Right forelimb (tissue), 1 donor: ENCODE measurements around the gene FBXW7.

ENCODE experiments used
- DNase-seq: peaks from one replicate; pipeline ENCODE4 v3.0.0-alpha.2; 2018

FBXW7 gene

DNA sequence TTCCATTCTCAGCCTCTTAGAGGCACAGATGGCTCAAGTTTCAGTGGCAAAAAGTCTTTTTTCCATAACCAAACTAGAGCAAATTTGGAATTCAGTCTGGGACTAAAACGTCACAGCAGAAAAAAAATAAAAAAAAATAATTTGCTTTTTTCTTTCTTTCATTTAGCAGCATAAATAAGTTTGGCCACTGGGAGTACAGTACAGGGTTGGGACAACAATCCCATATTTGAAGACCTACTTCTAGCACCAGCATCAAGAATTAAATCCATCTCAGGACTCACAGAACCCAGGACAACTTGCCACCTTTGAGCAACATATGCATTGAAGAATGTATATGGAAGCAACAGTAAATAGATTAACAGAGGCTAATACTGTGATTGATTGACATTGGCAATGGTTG, 214.0 kb downstream of the FBXW7 start:
- DNase-seq, result no peak

DNA sequence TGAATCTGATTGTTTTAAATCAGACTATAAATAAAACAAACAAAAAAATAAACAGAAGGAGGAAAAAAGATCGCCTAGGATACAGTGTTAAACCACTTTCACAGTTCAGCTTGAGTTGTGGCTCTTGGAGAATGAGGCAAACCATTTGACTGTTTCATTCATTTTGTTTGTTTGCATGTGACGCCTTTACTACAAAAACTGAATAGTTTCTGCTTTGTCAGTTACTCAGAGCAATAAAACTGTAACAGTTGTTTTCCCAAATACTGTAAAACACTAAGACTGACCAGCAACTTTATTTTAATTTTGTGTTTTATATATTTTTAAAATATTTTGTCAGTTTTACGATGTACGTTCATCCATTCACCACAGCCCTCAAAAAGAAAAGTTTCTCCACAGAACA, 214.5 kb downstream of the FBXW7 start:
- no peak for DNase-seq

DNA sequence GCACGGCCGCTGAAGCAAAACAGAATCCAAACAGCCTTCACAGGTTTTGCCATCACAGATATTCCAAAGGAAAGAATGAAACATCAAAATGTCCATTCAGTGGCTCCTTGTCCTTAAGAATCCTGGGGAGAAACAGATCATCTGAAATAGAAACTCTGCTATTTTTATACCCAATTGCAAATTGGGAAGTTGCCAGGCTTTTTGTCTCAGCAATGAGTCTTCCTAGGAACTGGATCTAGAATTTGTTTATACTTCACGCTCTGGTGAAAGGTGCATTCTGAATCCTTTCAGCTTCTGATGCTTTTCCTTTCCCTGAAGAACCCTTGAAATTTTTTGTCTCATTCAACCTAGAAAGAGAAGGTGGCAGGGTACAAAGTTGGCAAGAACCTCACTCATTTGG, 218.9 kb downstream of the FBXW7 start:
- DNase-seq, result no peak

DNA sequence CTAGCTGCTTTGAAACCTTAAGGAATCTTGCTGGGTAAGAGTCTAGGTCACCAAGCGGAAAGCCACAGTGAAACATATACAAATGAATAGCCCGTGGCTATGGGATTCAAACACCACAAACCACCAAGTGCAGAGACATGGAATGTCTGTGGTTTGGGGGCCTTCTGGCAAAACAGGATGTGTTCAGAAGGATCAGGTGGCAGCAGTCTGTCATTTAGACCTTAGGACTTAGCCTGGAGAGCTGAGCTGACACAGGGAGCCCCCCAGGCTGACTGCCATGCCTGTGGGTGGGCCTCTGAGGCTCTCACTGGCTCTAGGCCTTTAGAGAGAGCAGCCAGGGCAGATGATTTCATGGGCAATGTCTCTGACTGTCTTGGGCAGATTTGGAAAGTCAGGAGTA, 225.6 kb downstream of the FBXW7 start:
- DNase-seq, result no peak

DNA sequence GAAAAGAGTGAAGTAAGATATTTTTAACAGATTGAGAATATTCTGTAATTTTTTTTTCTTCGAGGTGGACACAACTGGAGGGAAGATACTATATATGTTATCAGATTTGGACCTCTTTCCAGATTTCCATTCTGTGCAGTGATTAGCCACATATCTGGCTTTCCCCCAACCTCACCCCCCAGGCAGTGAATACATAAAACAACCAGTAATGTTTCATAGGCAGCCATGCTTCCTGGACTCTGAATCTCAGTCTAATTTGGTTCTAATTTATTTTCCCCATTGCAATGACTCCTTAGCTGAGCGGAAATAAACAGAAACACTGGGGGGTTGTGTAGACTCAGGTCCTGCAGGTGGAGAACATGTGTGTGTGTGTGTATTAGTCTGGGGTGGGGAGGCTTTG, 226.5 kb downstream of the FBXW7 start:
- no peak for DNase-seq

DNA sequence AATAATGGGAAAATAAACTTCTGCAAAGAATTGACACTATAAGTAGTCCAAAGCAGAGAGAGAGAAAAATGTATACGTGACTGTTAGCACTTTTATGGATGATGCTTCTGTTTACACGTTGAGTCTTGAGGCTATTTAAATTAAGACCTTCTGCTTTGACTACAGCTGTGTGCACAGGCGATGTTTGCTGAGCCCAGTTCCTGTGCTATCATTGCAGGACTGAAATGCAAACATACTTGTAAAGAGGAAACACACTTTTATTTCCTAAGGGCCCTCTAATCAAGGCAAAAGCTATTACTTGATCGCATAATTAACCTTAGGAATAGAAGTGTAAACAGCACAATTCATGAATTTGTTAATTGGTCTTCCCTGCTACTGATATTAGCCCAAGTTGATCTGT, 226.9 kb downstream of the FBXW7 start:
- DNase-seq, result no peak

DNA sequence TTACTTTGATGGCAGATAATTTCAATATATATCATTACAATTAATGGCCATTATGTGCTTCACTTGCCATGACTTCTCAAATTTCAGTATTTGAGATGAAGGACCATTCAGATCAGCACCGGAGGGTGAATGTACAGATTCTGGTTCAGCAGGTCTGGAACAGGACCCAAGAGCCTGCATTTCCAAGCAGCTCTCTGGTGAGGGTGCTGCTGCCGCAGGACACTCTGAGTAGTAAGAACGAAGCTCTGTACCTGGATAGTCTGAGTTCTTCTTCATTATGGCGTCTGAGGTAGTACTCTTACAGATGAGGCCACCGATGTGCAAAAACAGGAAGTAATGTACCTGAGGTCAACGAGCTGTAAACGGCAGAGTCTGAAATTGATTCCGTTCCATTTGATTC, 228.2 kb downstream of the FBXW7 start:
- DNase-seq, result no peak

DNA sequence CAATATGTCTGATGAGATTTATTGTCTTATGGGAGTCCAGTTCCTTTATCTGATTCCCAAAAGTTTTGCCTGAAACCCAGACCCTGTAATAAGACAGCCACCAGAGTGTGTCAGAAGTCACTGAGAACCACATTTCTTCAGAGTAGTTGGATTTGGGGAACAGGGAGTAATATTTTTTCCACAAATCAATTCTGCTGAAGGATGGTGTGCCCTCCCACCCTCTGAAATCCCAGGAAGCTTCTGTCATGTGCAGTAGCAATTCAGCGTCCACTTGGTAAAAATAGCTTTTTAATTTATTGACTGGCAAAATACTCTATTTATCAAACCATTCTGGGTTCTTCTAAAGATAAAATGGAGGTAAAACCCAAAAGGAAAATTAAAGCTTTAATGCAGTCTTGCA, 229.4 kb downstream of the FBXW7 start:
- no peak for DNase-seq

DNA sequence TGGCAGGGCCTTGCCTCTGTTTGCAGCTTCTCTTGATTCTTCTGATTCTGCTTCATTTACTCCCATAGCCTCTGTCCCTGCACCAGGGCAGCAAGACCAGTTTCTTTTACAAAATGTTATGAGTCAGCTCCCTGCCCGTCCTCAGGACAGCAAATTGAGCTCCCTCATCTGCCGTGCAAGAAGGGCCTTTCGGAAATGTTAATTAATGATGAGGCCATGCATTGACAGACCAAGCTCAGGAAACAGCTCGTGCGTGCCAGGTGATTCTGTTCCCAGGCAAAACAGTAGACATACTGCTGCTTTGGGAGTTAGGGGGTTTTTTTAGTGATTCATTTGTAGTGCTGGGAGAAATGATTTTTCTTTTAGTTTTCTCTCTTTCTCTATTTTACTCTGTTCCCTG, 231.7 kb downstream of the FBXW7 start:
- DNase-seq, result no peak

DNA sequence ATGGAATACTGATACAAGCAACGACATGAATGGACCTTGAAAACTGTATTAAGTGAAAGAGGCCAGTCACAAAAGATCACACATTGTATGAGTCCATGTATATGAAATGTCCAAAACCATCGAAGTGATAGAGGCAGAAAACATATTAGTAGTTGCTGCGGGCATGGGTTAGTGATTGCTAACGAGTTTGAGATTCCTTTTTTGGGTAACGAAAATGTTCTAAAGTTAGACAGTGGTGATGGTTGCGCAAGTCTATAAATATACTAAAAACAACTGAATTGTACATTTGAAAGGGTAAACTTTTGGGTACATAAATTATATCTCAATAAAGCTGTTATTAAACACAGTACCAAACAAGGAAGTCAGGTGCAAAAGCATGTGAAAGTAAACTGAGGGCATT, 234.5 kb downstream of the FBXW7 start:
- DNase-seq, result no peak

DNA sequence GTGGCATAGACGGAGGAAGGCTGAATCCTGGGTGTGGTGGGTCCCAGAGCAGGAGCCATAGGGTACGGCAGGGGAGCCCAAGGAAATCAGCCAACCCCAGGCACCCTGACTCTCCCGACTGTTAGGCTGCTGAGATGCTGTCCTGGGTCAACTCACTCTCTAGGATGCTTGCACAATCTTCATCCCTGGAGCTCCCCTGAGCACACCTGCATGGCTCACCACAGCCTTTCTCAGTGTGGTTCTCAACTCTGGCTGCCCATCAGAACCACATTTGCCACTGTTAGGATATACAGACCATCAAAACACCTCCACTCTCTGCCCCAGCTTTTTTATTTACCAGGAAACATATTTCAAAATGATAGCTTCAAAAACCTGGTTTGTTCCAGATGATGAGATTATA, 236.3 kb downstream of the FBXW7 start:
- no peak for DNase-seq

DNA sequence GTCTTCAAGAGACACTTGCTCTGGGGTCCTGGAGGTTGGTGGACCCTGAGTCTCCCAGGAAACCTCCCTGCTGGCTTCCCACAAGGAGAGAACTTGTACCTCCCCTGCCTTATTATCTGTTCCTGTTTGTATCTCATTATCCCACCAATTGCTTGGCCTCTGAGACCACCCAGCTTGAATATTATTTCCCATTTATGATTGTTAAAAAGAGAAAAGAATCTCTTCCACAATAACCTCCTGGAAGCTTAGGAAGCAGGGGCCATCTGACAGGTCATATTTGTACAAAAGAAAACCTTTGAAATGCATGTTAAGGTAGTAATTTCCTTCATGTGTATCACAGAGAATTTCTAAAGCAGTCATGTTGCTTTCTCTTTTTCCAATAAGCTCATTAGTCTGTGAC, 239.5 kb downstream of the FBXW7 start:
- no peak for DNase-seq

DNA sequence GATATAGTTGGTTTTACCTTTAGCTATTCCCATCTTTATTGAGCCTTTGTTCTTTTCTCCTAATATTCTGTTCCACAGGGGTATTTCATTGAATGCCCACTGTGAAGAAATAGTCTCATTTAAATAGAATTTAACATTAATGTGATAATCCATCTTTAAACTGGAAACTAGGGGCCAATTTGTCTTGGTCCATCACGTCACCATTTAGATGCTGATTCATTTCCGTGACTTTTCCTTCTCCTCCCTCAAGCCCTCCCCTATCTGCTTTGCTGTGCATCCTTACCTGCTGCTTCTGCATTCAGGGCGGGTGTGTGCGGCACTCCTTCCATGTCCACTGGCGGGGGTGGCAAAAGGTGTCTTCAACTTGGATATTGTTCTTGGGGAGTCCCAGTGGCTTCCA, 241.1 kb downstream of the FBXW7 start:
- DNase-seq, result no peak

DNA sequence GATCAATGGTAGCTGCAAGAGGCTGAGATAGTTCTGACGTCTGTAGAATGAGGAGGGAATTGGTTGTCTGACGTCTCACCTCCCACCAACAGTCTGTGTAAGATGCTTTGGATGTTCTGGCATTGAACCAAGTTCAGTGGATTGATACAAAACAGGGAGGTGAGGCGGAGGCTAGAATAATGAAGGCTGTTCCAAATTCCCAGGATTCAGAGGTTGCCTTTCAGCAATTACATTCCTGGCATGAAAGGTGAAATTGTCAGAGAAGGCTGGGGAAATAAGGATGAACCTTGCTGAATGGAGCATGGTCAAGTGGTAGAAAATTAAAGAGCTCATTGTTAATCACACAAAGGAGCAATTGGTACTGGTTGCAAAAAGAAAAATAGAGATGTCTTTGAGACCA, 241.6 kb downstream of the FBXW7 start:
- no peak for DNase-seq

DNA sequence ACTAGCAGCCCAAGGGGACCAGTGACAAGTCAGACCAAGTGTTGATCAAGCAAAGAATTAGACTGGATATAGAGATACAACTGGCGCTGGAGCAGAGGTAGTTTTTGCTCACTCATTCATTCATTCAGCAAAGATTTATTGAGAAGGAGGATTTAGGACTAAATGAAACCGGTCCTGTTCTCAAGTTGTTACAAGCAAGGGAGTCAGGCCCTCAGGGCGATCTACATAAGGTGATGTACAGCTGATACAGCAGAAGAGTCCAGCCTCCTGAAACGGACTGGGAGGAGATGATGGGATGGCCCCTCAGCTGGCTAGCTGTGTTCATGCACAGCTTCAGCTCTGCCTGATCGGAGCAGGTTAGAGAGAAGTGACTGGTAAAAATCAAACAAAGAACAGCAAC, 242.4 kb downstream of the FBXW7 start:
- no peak for DNase-seq

DNA sequence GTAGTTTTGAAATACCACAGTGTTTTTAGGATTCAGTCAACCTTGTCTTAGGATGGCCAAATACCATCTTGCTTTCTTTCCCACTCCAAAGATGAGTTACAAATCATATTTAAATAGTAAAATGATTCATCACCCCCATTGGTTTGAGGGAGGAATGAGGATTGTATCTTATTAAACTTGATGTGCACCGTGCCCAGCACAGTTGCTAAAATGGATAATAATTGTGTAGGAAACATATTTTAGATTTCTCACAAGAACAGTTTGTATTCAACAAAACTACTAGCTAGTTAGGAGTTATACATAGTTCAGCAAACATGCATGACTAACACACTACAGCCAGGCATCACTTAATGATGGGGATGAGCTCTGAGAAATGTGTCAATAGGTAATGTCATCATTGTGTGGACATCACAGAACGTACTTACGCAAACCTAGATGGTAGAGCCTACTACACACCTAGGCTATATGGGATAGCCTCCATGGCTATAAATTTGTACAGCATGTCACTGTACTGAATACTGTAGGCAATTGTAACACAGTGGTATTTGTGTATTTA, 245.4 kb downstream of the FBXW7 start:
- no peak for DNase-seq

DNA sequence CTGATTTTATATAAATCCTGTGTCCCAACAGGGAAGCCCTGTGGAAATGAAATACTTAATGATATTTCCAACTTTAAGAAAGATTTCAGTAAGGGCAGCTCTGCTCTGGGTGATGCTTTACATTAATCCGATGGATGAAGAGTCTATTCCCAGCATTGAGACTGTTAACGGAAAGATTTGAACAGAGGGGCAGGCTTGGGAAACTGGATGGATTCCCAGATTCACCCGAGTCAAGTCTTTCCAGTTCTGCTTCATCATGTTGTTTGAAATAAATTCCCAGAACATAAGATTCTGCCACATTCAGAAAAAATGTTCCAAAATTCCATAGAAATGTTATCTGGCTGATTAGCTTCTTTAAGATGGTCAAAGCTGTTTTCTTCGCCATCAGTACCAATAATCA, 246.0 kb downstream of the FBXW7 start:
- peak; percentile 52 for DNase-seq

DNA sequence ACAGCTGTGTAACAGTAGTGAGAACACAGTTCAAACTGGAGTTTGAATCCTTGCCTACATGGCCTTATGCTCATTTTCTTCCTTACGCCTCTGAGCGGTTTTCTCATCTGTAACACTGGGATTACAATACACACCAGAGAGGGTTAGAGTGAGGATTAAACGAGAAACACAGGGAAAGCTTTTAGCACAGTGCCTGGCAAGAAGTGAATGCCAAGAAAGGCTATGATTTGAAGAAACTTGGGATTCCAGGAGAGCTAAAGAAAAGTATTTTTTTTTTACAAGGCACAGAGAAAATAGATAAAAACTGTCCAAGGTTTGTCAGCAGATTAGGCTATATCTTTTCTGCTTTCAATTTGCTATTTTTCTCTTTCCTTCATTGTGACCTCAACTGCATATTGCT, 246.4 kb downstream of the FBXW7 start:
- no peak for DNase-seq

DNA sequence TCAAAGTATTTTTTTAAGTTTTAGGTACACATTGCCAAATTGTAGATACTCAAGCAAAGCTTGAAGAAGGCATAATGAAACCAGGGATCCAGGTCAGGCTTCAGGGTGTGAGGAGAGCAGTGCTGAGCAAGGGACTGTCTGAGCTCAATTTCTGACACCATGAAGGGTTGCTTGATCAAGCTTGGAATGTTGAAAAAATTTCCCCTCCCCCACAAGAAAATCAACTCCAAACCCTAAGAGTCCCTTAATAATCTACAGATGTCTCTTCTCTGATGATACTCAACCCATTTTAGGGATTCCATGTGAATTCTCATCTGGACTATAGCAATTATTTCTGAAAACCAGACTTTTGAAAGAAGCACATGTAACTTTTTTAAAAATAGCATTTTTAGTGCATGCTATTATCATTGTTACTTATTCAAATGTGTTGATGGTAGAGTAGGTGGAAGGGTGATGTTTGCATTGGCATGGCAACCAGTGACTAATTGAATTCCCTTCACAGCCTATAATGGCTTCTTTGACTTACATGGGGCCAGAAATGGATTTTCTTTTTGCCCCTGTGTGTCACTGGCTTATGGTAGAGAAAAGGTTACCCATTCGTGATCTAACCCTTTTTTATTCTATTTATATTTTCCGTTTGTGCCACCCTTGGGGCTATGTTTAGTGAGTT, 252.0 kb downstream of the FBXW7 start:
- no peak for DNase-seq

DNA sequence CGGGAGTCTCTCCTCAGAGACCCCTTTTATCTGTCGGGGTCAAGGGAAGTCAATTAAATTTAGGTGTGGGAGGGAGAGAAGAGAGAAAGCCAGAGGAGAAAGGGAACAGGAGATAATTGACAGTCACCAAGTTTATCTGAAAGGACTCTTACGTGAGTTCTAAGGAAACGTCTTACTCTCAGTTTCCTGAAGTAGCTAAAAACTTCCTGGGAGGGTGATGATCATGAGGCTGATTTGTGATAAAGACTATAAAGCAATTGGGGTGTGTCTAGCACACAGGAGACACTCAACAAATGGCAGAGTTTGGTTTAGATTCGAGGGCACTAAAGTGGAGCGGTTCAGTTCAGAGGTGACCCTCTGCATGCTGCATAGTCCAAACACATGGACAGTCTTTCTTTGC, 254.1 kb downstream of the FBXW7 start:
- DNase-seq, result no peak

DNA sequence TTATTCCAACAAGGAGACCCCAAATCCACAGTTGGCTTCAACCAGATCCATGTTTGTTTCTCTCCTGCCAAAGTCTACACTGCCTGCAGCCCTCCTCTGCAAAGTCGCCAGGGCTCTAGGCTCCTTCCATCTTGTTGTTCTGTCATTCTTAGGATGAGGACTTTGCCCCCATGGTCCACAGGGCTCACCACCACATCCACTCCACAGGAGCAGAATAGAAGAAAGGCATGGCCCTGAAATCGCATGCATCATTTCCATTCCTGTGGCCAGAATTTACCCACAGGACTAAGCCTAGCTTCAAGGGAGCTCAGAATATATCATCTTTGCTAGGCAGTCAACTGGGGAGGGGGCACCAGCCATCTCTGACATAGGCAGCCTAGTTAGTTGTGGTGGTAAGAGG, 254.7 kb downstream of the FBXW7 start:
- no peak for DNase-seq

DNA sequence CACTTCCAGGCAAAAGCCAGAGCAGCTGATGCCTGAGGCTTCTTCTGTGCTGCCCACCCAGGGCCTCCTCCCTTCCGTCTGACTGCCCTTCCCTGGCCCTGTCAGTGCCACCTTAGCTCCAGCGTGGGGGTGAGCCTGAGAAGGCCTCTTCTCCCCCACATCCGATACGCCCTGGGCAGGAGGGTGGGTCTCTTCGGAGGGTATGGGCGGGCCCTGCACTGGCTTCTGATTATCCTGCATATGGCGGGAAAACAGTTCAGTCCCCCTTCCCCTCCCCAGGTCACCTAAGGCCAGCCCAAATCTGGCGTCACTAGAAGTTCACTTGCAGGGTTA, 256.7 kb downstream of the FBXW7 start:
- no peak for DNase-seq

DNA sequence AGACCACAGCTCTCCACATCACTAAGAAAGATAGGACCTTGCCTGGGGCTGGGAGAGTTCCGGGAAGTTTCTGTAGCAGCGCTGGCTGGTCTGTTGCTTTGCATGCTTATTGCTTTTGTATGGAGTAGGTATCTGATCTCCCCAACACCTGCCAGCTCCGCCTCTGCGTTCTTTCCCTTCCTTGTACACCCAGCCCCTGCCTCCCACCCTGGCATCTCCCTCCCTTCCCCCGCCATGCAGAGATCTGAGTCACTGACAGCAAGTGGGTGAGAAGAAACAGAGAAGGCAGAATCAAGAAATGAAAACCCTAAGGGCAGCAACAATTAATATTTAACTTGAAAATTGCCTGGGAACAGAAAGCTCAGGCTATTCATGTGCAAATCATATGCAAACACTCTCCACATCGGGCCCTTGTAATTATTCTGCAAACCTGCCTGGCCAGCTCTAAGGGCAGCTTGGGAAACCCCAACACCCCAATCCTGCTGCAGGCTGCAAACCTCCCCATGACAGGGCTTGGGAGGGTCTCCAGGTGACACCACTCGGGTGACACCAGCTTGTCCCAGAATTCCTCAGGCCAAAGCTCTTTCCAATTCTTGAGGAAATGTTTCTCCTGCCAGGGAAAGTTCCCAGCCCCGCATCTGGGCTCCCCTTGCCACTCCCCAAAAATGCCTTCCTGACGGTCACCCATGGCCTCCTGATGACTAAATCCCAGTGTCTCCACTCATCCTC, 257.2 kb downstream of the FBXW7 start:
- DNase-seq, result no peak

DNA sequence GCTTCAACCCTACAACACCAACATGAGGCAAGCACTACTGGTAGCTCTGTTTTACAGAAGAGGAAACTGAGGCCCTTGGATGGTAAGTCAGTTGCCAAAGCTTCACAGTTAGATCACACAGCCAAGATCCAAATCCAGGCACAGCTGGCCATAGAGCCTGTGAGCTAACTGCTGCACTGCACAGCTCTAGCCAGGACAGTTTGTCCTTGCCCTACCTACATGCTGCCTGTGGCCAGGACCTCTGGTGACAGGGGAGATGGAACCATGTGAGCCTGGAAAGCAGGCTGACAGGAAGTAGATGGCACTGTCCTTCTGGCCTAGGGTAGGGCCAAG, 257.8 kb downstream of the FBXW7 start:
- no peak for DNase-seq

DNA sequence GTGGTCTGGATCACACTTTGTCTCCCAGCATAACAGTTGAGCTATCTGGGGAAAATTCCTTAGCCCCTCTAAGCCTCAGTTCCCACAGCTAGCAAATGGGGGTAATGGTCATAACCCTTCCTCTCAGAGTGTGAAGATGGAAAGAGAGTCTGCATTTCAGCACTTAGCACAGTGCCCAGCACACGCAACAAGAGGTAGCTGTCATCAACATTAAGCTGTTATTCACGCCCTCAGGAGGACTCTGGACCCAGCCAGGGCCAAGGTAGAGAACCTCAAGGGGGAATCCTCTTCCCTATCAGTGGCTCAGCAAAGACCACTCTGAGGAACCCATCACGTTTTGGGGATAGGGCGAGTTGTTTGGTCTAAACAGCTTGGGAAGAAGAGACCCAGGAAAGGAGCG, 258.6 kb downstream of the FBXW7 start:
- DNase-seq, result no peak
